ENCODE data around the gene ANGPT4.
A peak's percentile ranks its signal among the peaks of the same experiment; 100 is the strongest.

Gene ANGPT4

GRCh38 chr20:845941-846893 lies 69.9 kb downstream of the ANGPT4 start:
- no peak overlapping the region for H3K4me3 ChIP-seq (replicated peaks; ENCODE audit: low read depth, low read length)
- TF ChIP-seq CTCF (IDR thresholded peaks at IDR 0.05; ENCODE audit: insufficient read depth, low read length, poor library complexity, severe bottlenecking) = no peak
- H3K36me3 ChIP-seq (ENCODE audit: control insufficient read depth, insufficient read depth, low read length) = peaks cover 3% of the 10 kb centered on the region
- no peak for DNase-seq (ENCODE audit: extremely low read depth, insufficient read length)
- no peaks in the 10 kb centered on the region for H3K27me3 ChIP-seq (replicated peaks; ENCODE audit: control insufficient read depth, insufficient read depth, low read length)

GRCh38 chr20:845226-845868 lies 70.8 kb downstream of the ANGPT4 start:
- Histone ChIP-seq H3K36me3 (ENCODE audit: control insufficient read depth, insufficient read depth, low read length) (peaks cover 3% of the 10 kb centered on the region), H3K27me3 (replicated peaks; ENCODE audit: control insufficient read depth, insufficient read depth, low read length) (no peaks in the 10 kb centered on the region), H3K4me3 (replicated peaks; ENCODE audit: low read depth, low read length) (no peak overlapping the region)
- TF ChIP-seq CTCF (IDR thresholded peaks at IDR 0.05; ENCODE audit: insufficient read depth, low read length, poor library complexity, severe bottlenecking) = no peak
- no peak for DNase-seq (ENCODE audit: extremely low read depth, insufficient read length)

GRCh38 chr20:844473-845225 lies 71.5 kb downstream of the ANGPT4 start:
- no peaks in the 10 kb centered on the region for H3K27me3 ChIP-seq (replicated peaks; ENCODE audit: control insufficient read depth, insufficient read depth, low read length)

GRCh38 chr20:843912-844311 lies 72.2 kb downstream of the ANGPT4 start:
- no peak for TF ChIP-seq CTCF (IDR thresholded peaks at IDR 0.05; ENCODE audit: insufficient read depth, low read length, poor library complexity, severe bottlenecking)
- no peaks in the 10 kb centered on the region for H3K27me3 ChIP-seq (replicated peaks; ENCODE audit: control insufficient read depth, insufficient read depth, low read length)
- DNase-seq (ENCODE audit: extremely low read depth, insufficient read length) = no peak
- no peak overlapping the region for H3K4me3 ChIP-seq (replicated peaks; ENCODE audit: low read depth, low read length)
- H3K36me3 ChIP-seq (ENCODE audit: control insufficient read depth, insufficient read depth, low read length) = peaks cover 3% of the 10 kb centered on the region

More at GRCh38 chr20:844473-845225, 71.5 kb downstream of the ANGPT4 start:
- DNase-seq (ENCODE audit: extremely low read depth, insufficient read length) = peak; percentile 83
- peak overlapping the region; percentile 58 for H3K4me3 ChIP-seq (replicated peaks; ENCODE audit: low read depth, low read length)
- H3K36me3 ChIP-seq (ENCODE audit: control insufficient read depth, insufficient read depth, low read length) = peaks cover 3% of the 10 kb centered on the region
- no peak for TF ChIP-seq CTCF (IDR thresholded peaks at IDR 0.05; ENCODE audit: insufficient read depth, low read length, poor library complexity, severe bottlenecking)

GRCh38 chr20:842547-842940 lies 73.6 kb downstream of the ANGPT4 start:
- no peak overlapping the region for H3K4me3 ChIP-seq (replicated peaks; ENCODE audit: low read depth, low read length)
- H3K27me3 ChIP-seq (replicated peaks; ENCODE audit: control insufficient read depth, insufficient read depth, low read length) = no peaks in the 10 kb centered on the region

More at GRCh38 chr20:842547-842940, 73.6 kb downstream of the ANGPT4 start:
- peaks cover 3% of the 10 kb centered on the region for H3K36me3 ChIP-seq (ENCODE audit: control insufficient read depth, insufficient read depth, low read length)
- no peak for DNase-seq (ENCODE audit: extremely low read depth, insufficient read length)
- no peak for TF ChIP-seq CTCF (IDR thresholded peaks at IDR 0.05; ENCODE audit: insufficient read depth, low read length, poor library complexity, severe bottlenecking)
